ENCODE measurements around the gene PSME3.
"Not testable (repeated sequence)": the region's sequence is repeated elsewhere in the genome, so short reads cannot be mapped to it uniquely, and the experiment has no call there.

PSME3 gene

DNA sequence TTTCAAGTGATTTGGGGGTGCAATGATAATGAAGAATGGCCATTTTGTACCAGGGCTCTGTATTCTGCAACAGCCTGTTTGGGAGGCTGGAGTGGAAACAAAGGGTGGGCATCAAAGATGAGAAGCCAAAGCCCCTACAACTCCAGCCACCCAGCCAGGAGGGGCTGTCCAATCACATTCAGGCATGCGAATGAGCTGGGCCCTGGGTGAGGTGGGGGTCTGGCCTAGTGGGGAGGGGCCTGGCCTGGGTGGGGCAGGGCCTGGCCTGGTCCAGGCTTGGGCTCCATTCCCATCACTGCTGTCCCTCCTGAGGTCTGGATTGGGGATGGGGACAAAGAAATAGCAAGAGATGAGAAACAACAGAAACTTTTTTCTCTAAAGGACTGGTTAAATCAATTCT is 24.2 kb downstream of the PSME3 start:
- TF ChIP-seq CTCF (IDR thresholded peaks at IDR 0.05; ENCODE audit: borderline replicate concordance, insufficient read depth, low read depth, low read length): no peak
- H3K4me3 ChIP-seq (ENCODE audit: low read depth, low read length): no peak overlapping the region

DNA sequence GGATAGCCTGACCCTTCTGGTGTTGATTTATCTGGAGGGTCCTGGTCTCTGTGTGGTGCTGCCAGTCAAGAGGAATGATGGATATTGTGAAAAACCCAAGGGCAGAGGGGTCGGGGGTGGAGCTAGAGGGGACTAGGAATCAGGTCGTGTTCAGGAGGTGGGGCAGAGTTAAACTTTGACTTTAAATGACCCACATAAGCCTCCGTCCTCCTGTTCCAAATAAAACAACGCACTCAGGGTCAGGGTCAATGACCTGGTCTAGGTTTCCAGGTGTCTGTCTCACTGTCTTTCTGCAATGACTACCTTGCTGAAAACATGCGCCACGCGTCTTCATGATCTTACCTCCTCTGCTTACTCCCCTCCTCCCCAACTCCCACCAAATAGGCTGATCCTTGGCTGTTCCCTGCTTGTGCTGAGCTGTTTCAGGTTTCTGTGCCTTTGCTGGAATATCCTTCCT is 32.5 kb downstream of the PSME3 start:
- TF ChIP-seq CTCF (IDR thresholded peaks at IDR 0.05; ENCODE audit: borderline replicate concordance, insufficient read depth, low read depth, low read length): no peak
- H3K4me3 ChIP-seq (ENCODE audit: low read depth, low read length): no peak overlapping the region

DNA sequence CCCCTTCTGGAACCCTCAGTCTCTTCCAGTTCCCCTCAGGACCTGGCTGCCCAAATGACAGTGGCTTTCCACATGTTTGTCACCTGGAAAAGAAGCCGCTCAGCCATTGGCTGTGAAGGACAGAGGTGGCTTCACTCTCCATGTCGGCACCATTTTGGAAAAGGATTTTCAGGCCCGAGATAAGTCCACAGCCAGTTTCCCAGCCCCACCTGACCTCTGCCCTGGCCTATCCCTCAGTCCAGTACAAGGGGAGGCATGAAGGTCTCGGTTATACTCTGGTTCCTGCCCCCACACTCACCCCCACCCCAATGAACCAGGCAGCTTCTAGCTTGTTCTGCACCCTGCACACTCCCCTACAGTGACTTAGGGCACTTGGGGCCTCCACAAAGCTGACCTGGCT is 33.0 kb downstream of the PSME3 start:
- H3K4me3 ChIP-seq (ENCODE audit: low read depth, low read length): no peak overlapping the region
- no peak for TF ChIP-seq CTCF (IDR thresholded peaks at IDR 0.05; ENCODE audit: borderline replicate concordance, insufficient read depth, low read depth, low read length)

DNA sequence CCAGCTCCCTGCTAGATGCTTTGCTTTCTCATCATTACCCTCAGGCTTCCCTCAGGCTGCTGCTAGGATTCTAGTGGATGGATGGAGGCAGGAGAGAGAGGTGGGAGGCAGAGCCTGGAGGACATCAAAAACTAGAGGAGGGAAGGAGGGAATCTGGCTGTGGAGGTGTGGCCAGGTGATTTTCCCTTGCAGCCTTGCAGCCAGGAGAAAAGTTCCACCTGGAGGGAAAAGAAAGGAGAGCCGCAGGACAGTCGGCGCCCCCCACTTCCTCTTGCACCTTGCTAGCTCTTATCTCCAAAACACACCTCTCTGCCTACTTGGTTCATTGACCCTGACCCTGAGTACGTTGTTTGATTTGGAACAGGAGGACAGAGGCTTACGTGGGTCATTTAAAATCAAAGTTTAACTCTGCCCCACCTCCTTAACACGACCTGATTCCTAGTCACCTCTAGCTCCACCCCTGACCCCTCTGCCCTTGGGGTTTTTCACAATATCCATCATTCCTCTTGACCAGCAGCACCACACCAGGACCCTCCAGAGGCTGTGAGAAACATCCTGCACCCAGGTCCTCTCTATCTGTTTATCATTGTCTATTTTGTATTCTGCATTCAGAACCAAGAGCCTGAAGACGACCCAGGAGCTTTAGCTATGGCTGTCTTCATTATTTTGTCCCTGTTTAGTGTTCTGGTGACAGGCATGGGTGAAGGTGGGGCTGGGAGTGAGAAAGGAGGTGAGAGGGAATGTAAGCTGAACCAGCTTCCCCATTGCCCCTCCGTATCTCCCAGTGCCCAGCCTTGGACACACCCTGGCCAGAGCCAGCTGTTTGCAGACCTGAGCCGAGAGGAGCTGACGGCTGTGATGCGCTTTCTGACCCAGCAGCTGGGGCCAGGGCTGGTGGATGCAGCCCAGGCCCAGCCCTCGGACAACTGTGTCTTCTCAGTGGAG is 33.7 kb downstream of the PSME3 start:
- no peak overlapping the region for H3K4me3 ChIP-seq (ENCODE audit: low read depth, low read length)
- no peak for TF ChIP-seq CTCF (IDR thresholded peaks at IDR 0.05; ENCODE audit: borderline replicate concordance, insufficient read depth, low read depth, low read length)

DNA sequence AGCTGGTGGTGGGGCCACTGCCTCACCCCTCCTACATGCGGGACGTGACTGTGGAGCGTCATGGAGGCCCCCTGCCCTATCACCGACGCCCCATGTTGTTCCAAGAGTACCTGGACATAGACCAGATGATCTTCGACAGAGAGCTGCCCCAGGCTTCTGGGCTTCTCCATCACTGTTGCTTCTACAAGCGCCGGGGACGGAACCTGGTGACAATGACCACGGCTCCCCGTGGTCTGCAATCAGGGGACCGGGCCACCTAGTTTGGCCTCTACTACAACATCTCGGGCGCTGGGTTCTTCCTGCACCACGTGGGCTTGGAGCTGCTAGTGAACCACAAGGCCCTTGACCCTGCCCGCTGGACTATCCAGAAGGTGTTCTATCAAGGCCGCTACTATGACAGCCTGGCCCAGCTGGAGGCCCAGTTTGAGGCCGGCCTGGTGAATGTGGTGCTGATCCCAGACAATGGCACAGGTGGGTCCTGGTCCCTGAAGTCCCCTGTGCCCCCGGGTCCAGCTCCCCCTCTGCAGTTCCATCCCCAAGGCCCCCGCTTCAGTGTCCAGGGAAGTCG is 34.6 kb downstream of the PSME3 start:
- H3K4me3 ChIP-seq (ENCODE audit: low read depth, low read length): not testable (repeated sequence)

DNA sequence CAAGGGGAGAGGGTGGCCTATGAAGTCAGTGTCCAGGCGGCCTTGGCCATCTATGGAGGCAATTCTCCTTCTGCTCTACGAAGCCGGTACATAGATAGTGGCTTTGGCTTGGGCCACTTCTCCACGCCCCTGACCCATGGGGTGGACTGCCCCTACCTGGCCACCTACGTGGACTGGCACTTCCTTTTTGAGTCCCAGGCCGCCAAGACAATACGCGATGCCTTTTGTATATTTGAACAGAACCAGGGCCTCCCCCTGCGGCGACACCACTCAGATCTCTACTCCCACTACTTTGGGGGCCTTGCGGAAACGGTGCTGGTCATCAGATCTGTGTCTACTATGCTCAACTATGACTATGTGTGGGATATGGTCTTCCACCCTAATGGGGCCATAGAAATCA is 35.1 kb downstream of the PSME3 start:
- no peak overlapping the region for H3K4me3 ChIP-seq (ENCODE audit: low read depth, low read length)
- no peak for TF ChIP-seq CTCF (IDR thresholded peaks at IDR 0.05; ENCODE audit: borderline replicate concordance, insufficient read depth, low read depth, low read length)

DNA sequence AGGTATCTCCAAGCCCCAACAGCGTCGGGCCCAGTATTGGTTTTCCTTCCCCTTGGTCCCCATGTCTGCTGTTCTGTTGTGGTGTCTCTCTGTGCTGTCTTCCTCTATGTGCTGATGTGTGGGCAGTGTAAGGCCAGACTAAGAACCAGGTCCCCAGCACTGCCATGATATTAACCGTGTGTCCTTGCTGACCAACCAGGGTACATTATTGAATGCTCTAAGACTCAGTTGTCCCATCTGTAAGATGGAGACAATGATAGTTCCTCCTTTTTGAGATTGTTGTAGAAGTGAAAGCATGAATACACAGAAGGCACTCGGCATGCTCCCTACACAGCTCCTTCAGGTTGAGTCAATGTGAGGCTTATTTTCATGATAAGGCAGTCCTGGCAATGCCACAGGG is 38.5 kb downstream of the PSME3 start:
- no peak overlapping the region for H3K4me3 ChIP-seq (ENCODE audit: low read depth, low read length)
- TF ChIP-seq CTCF (IDR thresholded peaks at IDR 0.05; ENCODE audit: borderline replicate concordance, insufficient read depth, low read depth, low read length): no peak
